ENCODE measurements around the gene TNFRSF19.
A peak's percentile ranks its signal among the peaks of the same experiment; 100 is the strongest.
"Not testable (repeated sequence)": the region's sequence is repeated elsewhere in the genome, so short reads cannot be mapped to it uniquely, and the experiment has no call there.

TNFRSF19 gene

DNA sequence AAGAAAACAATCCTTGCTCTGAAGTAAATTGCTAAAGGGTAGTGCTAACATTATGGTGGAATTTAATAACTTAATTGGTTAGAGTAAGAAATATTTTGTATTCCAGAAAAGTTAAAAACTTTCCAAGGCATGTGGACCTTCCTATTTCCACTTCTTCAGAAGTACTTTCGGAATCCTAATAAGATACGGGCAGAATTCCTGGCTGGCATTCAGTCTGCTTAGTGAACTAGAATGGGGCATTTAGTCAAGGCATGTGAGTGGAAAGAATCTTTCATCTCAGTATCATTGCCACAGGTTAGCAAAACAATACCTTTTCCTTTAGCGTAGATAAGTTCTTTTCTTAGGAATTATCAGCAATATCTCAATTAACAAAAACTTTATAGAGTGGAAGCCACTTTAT is 85.1 kb downstream of the TNFRSF19 start:
- DNase-seq (ENCODE audit: low read depth): no peak

DNA sequence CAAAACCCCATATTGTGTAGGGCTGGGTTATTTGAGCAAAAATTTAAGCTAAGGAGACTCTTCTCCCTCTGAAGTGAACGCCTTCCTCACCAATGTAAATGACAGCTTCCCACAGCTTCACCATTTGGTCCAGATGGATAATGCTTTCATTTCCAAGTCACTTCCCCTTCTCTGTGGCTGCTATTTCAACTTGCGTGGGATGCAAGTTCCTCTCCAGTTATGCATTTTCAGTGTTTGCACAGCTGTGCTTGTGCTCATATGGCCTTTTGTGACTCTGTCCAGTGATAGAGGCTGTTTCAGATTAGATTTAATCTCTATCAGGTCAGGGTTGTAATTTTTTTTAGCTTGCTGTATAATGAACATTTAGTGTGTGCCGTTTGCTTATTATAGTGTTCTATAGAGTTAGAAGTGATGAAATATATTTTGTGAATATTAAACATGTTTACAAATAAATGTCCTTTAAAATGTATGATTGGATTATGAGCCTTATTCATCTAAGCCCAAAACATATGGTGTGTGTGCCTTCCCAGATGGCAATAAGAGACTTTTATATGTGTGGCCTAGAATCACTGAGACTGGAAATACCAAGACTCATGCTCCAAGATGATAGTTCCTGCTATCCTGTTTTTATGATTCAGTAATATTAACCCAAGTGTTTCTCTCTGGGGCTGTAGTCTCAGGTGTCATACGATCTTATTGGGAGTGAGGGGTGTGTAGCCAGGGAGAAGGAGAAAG is 86.6 kb downstream of the TNFRSF19 start:
- DNase-seq (ENCODE audit: low read depth): no peak

DNA sequence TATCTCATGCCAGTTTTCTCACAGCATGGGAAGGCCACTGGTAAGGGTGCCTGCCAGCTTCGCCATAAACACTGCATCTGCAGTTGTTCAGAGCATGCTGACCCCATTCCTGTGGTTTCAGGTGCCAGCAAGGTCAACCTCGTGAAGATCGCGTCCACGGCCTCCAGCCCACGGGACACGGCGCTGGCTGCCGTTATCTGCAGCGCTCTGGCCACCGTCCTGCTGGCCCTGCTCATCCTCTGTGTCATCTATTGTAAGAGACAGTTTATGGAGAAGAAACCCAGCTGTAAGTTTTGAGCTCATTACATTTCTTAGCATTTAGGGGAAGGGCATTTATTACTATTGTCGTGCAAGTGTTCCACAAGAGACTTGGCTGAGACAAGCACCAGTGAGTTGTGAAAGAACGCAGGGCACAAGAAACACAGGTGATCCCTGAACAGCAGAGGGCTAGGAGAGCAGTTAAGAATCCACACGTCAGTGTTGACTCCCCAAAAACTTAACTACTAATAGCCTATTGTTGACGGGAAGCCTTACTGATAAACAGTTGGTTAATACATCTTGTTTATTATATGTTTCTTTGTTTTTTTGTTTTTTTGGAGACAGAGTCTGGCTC is 88.8 kb downstream of the TNFRSF19 start:
- no peak for DNase-seq (ENCODE audit: low read depth)

DNA sequence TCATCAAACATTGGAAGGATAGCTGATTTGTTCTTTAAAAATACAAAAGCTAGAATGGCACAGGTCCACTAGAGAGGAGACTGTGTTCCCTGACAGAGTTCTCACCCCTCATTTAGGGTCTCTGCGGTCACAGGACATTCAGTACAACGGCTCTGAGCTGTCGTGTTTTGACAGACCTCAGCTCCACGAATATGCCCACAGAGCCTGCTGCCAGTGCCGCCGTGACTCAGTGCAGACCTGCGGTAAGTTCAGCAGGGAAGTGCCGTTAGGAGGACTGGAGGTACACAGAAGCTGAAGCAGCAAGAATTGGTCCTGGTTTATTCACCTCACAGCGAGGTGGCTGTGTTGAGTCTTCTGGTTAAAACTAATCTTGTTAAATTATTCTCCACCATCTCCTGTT is 90.0 kb downstream of the TNFRSF19 start:
- DNase-seq (ENCODE audit: low read depth): peak; percentile 44

DNA sequence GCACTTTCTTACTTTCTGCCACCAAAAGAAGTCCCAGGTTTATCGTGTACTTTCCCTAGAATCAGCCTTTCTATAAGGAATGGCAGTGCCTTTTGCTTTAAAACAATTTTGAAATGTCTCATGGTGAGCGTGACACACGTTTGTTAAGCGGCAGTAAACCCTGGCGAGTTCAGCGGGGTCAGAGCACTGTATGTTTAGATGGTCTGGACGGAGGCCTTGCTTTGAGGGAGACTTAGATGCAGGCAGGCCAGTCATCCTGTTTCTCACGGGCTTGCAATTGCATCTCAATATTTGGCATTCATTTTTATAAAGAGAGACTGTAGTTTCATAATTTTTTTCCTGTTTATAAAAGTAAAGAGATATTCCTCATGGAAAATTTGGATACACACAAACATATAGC is 96.4 kb downstream of the TNFRSF19 start:
- no peak for DNase-seq (ENCODE audit: low read depth)

DNA sequence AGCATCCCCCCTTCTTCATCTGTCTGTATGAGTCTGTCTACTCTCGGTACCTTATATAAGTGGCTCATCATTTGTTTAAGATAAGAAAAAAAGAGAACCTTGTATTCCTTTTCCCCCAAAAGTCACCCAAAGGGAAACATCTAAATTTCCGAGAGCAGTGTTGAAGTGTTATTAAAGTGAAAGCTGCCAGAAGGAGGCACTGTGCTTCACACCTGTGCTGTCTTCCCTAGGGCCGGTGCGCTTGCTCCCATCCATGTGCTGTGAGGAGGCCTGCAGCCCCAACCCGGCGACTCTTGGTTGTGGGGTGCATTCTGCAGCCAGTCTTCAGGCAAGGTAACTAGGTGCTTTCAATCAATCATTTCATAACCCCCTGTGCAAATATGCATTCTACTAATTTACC is 97.5 kb downstream of the TNFRSF19 start:
- DNase-seq (ENCODE audit: low read depth): no peak

DNA sequence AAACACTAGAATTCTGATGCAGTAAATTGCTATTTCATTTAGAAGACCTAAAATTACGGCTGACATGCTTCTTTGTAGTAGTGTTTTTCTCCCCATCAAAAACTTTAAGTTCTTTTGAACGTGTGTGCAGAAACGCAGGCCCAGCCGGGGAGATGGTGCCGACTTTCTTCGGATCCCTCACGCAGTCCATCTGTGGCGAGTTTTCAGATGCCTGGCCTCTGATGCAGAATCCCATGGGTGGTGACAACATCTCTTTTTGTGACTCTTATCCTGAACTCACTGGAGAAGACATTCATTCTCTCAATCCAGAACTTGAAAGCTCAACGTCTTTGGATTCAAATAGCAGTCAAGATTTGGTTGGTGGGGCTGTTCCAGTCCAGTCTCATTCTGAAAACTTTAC is 98.3 kb downstream of the TNFRSF19 start:
- DNase-seq (ENCODE audit: low read depth): no peak

DNA sequence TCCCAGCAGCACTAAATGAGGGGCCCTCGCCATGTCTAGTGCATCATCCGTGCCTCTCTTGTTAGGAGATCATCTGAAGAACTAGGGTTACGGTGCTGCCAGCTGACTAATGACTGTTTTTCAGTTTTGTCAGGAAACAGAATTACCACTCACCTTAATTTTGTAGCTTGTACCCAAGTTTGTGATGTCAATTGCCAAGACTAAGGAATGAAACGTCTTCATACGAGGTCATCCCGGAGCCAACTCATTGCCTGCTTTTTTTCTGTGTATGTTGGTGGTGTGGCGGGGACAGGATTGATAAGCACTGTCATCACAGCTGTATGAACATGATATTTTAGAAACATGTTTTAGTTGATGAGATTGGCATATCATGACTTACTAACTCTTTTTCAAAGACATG is 100.6 kb downstream of the TNFRSF19 start:
- no peak for DNase-seq (ENCODE audit: low read depth)

DNA sequence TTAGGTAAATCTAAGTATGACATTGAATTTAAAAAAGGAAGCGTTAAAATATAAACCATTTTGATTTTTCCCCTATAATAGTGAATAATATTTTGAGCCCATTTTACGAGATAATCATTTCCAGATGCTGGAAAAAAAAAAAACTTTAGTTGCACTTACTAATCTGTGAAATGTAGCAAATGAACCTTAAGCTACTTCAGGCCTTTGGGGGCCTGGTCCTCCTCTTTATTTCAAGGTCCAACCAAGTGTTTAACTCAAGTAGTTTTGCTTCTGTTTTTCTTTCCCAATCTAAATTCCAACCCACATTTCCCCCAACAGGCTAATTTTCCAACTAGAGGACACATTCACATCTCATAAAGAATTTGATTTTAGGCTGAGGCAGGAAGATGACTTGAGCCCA is 101.2 kb downstream of the TNFRSF19 start:
- no peak for DNase-seq (ENCODE audit: low read depth)

DNA sequence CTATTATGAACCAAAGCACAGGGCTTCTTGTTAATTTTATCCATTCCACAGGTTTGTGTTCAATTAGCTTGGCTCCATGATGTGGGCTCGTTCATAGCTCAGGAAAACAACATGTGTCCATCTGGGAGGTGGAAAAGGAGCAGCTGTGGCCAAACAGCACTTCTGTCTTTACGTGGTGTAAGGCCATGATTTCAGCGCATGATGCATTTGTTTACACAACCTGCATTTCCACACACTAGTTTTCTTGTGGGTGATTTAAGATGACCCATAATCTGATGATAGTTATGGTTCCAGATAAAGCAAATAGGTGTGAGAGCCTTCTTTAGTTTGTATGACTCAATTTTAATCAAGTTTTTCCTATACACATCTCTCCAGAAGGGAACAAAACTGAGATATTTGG is 101.7 kb downstream of the TNFRSF19 start:
- peak; percentile 98 for DNase-seq (ENCODE audit: low read depth)

DNA sequence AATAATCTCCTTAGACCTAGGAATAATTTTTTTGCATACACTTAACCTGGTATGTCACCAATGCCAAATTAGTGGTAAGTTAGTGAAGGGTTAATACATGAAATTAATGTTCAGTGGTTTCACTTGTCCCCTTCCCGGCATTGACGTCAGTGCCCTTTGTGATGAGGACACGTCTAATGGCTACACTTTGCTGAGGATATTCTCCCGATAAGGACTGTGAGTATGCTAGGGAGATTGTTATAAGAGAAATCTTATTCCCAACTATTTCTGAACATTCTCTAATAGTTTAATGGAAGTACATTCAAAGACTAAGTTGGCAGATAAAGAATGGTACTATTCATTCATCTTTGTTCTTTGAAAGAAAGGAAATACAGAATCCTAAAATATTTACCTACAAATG is 102.4 kb downstream of the TNFRSF19 start:
- DNase-seq (ENCODE audit: low read depth): no peak

DNA sequence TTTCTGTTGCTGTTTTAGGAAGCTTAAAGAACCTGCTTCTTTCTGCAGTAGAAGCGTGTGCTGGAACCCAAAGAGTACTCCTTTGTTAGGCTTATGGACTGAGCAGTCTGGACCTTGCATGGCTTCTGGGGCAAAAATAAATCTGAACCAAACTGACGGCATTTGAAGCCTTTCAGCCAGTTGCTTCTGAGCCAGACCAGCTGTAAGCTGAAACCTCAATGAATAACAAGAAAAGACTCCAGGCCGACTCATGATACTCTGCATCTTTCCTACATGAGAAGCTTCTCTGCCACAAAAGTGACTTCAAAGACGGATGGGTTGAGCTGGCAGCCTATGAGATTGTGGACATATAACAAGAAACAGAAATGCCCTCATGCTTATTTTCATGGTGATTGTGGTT is 103.1 kb downstream of the TNFRSF19 start:
- DNase-seq (ENCODE audit: low read depth): peak; percentile 100

DNA sequence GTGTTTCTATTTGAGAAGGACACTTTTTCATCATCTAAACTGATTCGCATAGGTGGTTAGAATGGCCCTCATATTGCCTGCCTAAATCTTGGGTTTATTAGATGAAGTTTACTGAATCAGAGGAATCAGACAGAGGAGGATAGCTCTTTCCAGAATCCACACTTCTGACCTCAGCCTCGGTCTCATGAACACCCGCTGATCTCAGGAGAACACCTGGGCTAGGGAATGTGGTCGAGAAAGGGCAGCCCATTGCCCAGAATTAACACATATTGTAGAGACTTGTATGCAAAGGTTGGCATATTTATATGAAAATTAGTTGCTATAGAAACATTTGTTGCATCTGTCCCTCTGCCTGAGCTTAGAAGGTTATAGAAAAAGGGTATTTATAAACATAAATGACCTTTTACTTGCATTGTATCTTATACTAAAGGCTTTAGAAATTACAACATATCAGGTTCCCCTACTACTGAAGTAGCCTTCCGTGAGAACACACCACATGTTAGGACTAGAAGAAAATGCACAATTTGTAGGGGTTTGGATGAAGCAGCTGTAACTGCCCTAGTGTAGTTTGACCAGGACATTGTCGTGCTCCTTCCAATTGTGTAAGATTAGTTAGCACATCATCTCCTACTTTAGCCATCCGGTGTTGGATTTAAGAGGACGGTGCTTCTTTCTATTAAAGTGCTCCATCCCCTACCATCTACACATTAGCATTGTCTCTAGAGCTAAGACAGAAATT is 103.8 kb downstream of the TNFRSF19 start:
- DNase-seq (ENCODE audit: low read depth): no peak

DNA sequence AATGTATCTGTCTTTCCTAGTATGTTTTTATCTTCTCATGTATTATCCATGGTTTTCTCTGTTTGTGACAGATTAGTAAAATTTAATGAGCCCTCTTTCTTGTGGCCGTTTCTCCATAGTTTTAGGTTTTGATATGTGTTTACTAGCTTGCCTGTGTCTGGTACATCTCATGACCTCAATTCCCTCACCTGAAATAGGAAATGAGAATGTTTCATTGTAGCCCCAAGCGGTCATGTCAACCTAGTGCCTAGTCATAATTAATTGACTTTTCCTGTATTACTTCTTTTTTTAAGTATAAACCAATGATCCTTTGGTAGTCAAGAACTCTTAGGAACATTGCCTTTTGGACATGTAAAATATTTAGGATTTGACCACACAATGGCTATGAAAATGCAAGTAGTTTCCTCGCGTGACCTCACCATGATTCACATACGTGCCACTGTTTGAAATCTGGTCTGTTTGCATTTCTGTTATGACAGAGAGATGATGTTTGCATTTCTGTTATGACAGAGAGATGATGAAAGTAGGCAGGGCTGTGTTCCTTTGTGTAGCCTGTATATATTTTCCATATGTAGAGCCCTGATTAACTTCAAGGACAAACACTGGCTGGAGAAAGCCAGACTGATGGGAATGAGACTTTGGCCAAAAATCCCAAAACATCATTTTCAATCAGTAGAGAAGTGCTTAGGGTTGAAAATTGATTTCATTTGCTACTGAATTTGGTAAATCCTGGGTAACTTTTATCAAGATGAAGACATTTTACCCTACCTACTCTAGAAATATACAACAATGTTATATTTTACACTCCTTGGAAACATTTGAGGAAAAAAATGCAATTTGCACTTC is 104.8 kb downstream of the TNFRSF19 start:
- DNase-seq (ENCODE audit: low read depth): peak; percentile 90

DNA sequence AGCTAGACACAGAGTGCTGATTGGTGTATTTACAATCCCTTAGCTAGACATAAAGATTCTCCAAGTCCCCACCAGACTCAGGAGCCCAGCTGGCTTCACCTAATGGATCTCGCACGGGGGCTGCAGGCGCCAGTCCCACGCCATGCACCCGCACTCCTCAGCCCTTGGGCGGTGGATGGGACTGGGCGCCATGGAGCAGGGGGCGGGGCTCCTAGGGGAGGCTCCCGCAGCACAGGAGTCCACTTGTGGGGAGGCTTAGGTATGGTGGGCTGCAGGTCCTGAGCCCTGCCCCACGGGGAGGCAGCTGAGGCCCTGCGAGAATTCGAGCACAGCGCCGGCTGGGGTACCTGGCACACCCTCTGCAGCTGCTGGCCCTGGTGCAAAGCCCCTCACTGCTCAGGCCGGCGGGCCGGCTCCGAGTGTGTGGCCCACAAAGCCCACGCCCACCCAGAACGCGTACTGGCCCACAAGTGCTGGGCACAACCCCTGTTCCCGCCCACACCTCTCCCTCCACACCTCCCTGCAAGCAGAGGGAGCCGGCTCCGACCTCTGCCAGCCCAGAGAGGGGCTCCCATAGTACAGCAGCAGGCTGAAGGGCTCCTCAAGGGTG is 107.6 kb downstream of the TNFRSF19 start:
- DNase-seq (ENCODE audit: low read depth): not testable (repeated sequence)

DNA sequence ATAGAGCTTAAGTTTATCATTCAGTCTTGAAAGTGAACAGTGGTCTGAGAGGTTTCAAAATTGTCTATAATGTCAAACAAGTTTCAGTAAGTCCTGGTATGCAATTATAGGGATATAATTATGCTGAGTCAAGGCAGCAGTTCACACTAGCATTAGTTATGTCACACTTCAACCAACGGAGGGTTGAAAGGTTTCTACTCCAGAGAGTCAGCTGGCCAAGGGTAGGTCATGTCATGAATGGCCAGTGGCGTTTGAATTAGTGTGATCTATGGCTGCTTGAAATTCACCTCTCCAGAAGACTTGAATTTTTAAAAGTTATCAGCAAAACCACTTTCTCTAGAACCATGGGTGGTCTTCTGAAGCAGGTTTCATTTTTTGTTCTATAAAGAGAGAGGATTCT is 108.6 kb downstream of the TNFRSF19 start:
- peak; percentile 37 for DNase-seq (ENCODE audit: low read depth)

DNA sequence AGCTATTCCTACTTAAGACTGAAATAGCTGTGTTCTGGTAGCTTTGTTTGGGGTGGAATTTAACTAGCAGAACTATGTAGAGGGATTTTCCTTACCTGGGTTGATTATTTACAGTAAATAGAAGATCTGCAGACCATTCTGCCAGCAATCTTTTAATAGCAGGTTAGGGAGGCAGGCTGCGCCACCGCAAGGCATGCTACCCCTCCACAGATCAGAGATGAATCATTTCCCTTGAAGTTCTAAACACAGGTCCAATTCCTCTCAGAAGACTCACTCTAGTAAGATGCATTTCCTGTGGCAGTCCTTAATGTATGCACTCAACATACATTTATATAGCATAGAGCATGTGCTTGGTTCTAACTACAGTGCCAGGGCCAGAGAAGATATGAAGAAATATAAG is 109.0 kb downstream of the TNFRSF19 start:
- DNase-seq (ENCODE audit: low read depth): peak; percentile 92

DNA sequence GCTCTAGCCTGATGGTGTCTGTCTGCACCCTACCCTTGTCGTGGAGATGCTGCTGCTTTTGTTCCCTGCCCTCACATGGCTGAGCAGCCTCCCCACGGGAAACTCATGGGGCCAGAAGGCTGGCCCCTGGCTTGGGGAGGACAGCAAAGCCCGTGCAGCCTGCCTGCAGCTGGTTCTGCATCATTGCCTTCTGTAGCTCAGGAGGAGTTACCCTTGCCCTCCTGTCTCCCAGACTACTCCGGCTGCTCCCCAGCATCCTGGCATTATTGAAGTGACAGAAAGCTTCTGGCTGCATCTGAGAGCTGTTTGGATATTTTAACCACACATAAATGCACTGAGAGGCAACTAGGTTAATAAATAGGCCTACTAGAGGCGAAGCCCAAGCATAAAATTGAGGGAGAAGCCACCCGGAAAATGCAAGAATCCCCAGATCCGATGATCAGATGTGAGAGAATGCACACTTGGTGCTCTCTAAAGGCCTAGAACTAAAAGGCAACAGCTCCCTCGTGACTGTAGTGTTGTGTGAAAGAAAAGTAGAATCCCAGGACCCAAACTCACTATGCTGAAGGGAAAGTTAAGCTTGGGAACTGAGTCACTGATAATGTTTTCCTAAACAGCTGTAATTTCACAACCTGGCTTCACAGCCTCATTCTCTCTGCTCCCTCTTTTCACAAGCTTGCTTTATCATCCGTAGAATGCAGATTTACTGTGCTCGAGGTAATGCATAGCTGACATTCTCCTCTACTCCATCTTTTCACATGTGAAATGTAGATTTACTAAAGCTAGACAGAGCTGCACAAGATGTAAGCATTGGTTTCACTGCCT is 110.8 kb downstream of the TNFRSF19 start:
- peak; percentile 98 for DNase-seq (ENCODE audit: low read depth)

DNA sequence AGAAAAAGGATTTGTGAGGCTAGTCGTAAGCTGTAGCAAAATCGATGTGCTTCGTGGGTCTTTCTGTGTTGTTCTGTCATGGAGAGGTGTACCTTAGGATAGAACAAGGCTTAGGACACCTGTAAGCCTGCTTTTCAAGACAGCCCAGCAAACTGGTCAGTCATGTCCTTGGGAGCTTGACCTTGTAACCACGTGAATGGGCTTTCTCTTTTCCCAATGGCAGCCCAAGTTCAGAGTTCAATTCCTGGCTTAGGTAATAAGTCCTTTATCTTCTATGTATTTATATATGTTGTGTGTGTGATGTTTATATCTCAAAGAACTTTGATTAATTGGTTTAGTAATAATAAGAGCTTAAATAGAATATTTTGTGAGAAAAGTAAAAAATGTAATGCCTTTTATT is 112.9 kb downstream of the TNFRSF19 start:
- no peak for DNase-seq (ENCODE audit: low read depth)

DNA sequence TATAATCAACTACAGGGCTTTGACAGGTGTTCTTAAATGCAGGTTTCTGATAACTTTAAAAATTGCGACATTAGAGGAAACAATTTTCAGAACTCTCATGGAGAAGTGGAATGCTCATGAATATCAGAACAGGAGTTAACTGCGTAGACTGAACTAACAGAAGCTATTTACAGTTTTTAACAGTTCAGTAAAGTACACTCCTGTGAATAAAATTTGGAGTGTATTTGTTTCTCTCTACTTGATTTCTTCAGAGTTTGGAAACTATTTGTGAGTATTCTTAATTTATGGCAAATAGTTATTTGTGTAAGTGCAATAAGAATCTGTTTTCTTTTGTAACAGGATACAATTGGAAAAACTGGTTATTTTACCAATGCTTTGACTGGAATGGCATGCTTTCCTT is 114.4 kb downstream of the TNFRSF19 start:
- no peak for DNase-seq (ENCODE audit: low read depth)

DNA sequence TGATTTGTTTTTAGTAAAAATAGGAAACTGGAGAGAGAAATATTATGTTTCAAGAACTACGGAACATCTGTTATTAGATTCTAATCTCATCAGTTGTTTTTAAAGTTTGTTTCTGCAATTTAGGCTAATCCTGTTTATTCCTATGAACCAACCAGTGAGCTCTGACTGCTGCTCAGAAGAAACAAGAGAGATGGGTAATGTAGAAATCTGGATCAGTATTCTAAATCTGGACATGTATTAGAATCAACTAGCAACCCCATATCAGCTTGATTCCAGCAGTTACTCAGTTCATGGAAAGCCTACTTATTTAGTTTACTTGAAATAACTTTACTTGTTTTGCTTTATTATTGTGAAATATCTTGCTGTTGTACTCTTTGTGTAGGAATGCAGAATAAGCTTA is 115.2 kb downstream of the TNFRSF19 start:
- no peak for DNase-seq (ENCODE audit: low read depth)

Measured in amniotic epithelial cell (primary cell).